ENCODE measurements around the gene CACNA1G. TPM values are rescaled to one million over a fixed set of nuclear protein-coding genes. Genes with fewer than 3 reads are reported as not detected.

Gene CACNA1G
- total RNA-seq, 1 donor from 2014 or later, result not detected

- DNase-seq (ENCODE audit: low spot score), result no peak
- no peaks in the 10 kb centered on the region for H3K9me3 Mint-ChIP-seq (ENCODE audit: unreplicated experiment)
- H3K4me1 Mint-ChIP-seq (ENCODE audit: unreplicated experiment), result peaks cover 15% of the 10 kb centered on the region
- H3K4me3 Mint-ChIP-seq (ENCODE audit: unreplicated experiment), result no peak overlapping the region
- no peak overlapping the region for H3K27ac Mint-ChIP-seq (ENCODE audit: unreplicated experiment)
- no peaks in the 10 kb centered on the region for H3K36me3 Mint-ChIP-seq (ENCODE audit: low read depth, unreplicated experiment)
- H3K27me3 Mint-ChIP-seq (ENCODE audit: unreplicated experiment), result peaks cover 32% of the 10 kb centered on the region
- TF ChIP-seq, protein P1, sequence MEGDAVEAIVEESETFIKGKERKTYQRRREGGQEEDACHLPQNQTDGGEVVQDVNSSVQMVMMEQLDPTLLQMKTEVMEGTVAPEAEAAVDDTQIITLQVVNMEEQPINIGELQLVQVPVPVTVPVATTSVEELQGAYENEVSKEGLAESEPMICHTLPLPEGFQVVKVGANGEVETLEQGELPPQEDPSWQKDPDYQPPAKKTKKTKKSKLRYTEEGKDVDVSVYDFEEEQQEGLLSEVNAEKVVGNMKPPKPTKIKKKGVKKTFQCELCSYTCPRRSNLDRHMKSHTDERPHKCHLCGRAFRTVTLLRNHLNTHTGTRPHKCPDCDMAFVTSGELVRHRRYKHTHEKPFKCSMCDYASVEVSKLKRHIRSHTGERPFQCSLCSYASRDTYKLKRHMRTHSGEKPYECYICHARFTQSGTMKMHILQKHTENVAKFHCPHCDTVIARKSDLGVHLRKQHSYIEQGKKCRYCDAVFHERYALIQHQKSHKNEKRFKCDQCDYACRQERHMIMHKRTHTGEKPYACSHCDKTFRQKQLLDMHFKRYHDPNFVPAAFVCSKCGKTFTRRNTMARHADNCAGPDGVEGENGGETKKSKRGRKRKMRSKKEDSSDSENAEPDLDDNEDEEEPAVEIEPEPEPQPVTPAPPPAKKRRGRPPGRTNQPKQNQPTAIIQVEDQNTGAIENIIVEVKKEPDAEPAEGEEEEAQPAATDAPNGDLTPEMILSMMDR (IDR thresholded peaks at IDR 0.05; ENCODE audit: unreplicated experiment), result no peak
These were observed 623 bp downstream of the CACNA1G start for GRCh38 chr17:50560931-50561745.

DNA sequence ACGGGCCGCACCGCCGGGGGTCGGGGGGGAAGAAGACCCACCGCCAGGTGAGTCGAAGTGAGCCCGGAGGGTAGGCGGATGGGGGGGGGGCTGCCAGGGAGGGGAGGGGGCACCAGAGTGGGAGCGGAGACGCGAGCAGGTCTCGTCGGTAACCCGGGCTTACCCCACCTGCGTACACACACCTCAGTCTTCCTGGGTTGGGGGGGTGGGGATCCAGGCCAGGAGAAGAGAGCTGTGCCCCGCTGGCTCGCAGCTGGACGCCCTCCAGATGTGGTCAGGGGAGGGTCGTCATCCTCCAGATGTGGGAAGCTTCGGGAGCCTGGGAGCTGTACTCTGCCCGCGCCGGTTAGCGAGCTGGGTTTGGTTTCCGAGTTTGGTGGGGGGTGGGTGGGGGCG is 1.2 kb downstream of the CACNA1G start:
- Mint-ChIP-seq H3K27me3 (ENCODE audit: unreplicated experiment) (peaks cover 37% of the 10 kb centered on the region), H3K36me3 (ENCODE audit: low read depth, unreplicated experiment) (no peaks in the 10 kb centered on the region), H3K27ac (ENCODE audit: unreplicated experiment) (no peak overlapping the region), H3K9me3 (ENCODE audit: unreplicated experiment) (no peaks in the 10 kb centered on the region), H3K4me1 (ENCODE audit: unreplicated experiment) (peaks cover 15% of the 10 kb centered on the region), H3K4me3 (ENCODE audit: unreplicated experiment) (no peak overlapping the region)
- DNase-seq (ENCODE audit: low spot score), result no peak
- TF ChIP-seq, protein P1 (IDR thresholded peaks at IDR 0.05; ENCODE audit: unreplicated experiment), result no peak

DNA sequence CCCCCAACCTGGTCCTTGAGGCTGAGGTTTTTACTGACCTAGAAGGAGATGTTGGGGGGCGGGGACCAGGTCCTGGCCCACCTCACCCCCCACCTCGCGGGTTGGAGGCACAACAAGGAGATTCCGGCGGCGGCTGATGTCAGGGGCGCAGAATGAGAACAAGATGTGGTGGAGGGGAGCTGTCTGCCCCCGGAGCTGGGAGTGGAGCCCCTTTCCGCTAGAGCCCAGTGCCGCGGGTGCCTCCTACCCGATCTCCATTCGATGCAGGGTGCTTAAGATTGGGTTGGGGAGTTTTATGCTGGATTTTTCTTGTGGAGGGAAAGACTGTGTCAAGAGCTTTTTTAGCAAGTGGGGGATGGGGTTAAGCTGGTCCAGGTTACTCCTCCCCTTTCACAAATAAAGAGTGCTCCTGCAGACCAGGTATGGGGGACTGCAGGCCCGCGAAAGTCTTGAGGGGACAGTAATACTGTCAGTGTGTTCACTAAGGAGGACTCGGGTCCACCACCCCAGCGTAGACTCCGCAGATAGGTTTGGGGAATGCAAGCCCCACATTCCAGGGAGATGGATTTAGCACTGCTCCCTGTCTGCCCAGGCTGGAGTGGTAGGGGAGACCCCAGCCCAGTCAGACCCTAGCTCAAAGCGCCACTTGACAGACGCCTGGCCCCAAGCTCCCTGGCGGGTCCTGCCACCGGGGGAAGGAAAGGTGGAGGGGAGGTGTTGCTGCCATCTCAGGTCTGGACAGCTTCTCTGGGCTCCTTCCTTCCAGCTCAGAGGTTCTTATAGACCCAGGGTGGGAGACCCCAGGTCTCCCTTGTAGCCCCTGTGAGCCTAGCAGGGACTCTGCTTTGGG is 2.0 kb downstream of the CACNA1G start:
- DNase-seq (ENCODE audit: low spot score), result no peak
- peaks cover 15% of the 10 kb centered on the region for H3K4me1 Mint-ChIP-seq (ENCODE audit: unreplicated experiment)
- peaks cover 38% of the 10 kb centered on the region for H3K27me3 Mint-ChIP-seq (ENCODE audit: unreplicated experiment)
- H3K9me3 Mint-ChIP-seq (ENCODE audit: unreplicated experiment), result no peaks in the 10 kb centered on the region
- H3K4me3 Mint-ChIP-seq (ENCODE audit: unreplicated experiment), result no peak overlapping the region
- TF ChIP-seq, protein P1 (IDR thresholded peaks at IDR 0.05; ENCODE audit: unreplicated experiment), result no peak
- no peak overlapping the region for H3K27ac Mint-ChIP-seq (ENCODE audit: unreplicated experiment)
- H3K36me3 Mint-ChIP-seq (ENCODE audit: low read depth, unreplicated experiment), result no peaks in the 10 kb centered on the region

DNA sequence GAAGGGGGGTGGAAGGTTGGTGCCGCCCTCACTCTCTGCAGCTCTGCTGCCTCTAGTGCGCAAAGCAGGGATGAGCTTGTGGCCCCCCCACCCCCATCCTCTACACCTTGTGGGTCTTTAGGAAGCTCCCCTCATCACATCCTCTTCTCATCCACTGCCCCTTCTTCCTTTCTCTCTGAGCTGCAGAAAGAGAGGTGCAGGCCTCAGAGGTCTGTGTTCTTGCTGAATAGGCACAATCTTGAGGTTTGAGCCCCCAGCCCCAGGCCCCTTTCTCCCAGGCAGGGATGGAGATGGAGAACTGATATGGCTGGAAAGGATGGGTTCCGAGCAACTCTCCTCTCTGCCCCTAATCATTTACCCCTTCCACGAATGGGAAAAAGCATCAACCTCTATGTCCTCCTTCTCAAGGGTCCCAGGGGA is 2.6 kb downstream of the CACNA1G start:
- Mint-ChIP-seq H3K27ac (ENCODE audit: unreplicated experiment) (no peak overlapping the region), H3K4me1 (ENCODE audit: unreplicated experiment) (peaks cover 15% of the 10 kb centered on the region), H3K9me3 (ENCODE audit: unreplicated experiment) (no peaks in the 10 kb centered on the region), H3K27me3 (ENCODE audit: unreplicated experiment) (peaks cover 40% of the 10 kb centered on the region), H3K36me3 (ENCODE audit: low read depth, unreplicated experiment) (no peaks in the 10 kb centered on the region), H3K4me3 (ENCODE audit: unreplicated experiment) (no peak overlapping the region)
- DNase-seq (ENCODE audit: low spot score), result no peak
- TF ChIP-seq, protein P1 (IDR thresholded peaks at IDR 0.05; ENCODE audit: unreplicated experiment), result no peak
